H9 (cell line): ENCODE data around the gene MRPS5. TPM values are rescaled to one million over a fixed set of nuclear protein-coding genes. Genes with fewer than 3 reads are reported as not detected.

Experiments used
- DNase-seq: peaks from one replicate; pipeline ENCODE4 v3.0.0-alpha.2; 2017
- H2AFZ ChIP-seq: one replicate; pipeline ENCODE4 v1.6.1; 2013; ENCODE audit warnings: mild to moderate bottlenecking, low read length, control low read depth, moderate library complexity
- H2AK5ac ChIP-seq: 2 replicates; pipeline ENCODE4 v1.6.1; 2013; ENCODE audit warnings: low read length, control low read depth, mixed read lengths; ENCODE audit not compliant: insufficient read length
- H2BK120ac ChIP-seq: one replicate; pipeline ENCODE4 v1.6.1; 2013; ENCODE audit warnings: low read depth, mild to moderate bottlenecking, low read length, control low read depth, inconsistent platforms; ENCODE audit not compliant: poor library complexity, severe bottlenecking
- H2BK12ac ChIP-seq: 2 replicates; pipeline ENCODE4 v1.6.1; 2013; ENCODE audit warnings: low read length, control low read depth, mixed read lengths, low read depth; ENCODE audit not compliant: insufficient read length
- H2BK15ac ChIP-seq: 2 replicates; pipeline ENCODE4 v1.6.1; 2013; ENCODE audit warnings: low read depth, low read length, control low read depth
- H2BK20ac ChIP-seq: one replicate; pipeline ENCODE4 v1.6.1; 2013; ENCODE audit warnings: low read depth, mild to moderate bottlenecking, low read length, control low read depth, inconsistent platforms; ENCODE audit not compliant: poor library complexity, severe bottlenecking
- H2BK5ac ChIP-seq: 2 replicates; pipeline ENCODE4 v1.6.1; 2013; ENCODE audit warnings: low read length, control low read depth, mixed read lengths; ENCODE audit not compliant: insufficient read length
- H3K14ac ChIP-seq: 2 replicates; pipeline ENCODE4 v1.6.1; 2013; ENCODE audit warnings: low read length, control low read depth; ENCODE audit not compliant: insufficient read depth
- H3K18ac ChIP-seq: 2 replicates; pipeline ENCODE4 v1.6.1; 2013; ENCODE audit warnings: low read depth, mild to moderate bottlenecking, mixed read lengths, low read length, control low read depth; ENCODE audit not compliant: insufficient read length
- H3K23ac ChIP-seq: 2 replicates; pipeline ENCODE4 v1.6.1; 2013; ENCODE audit warnings: low read length, control low read depth, mixed read lengths, low read depth; ENCODE audit not compliant: insufficient read length
- H3K23me2 ChIP-seq: 2 replicates; pipeline ENCODE4 v1.6.1; 2013; ENCODE audit warnings: low read depth, mild to moderate bottlenecking, mixed read lengths, low read length, control low read depth; ENCODE audit not compliant: insufficient read length, poor library complexity, severe bottlenecking
- H3K27ac ChIP-seq: 2 replicates; pipeline ENCODE4 v1.5.1; 2013; ENCODE audit warnings: low read length, control low read depth, mixed read lengths, low read depth; ENCODE audit not compliant: insufficient read length
- H3K27me3 ChIP-seq: 2 replicates; pipeline ENCODE4 v1.6.1; 2013; ENCODE audit warnings: low read length, control low read depth, inconsistent platforms; ENCODE audit not compliant: insufficient read depth
- H3K4ac ChIP-seq: 2 replicates; pipeline ENCODE4 v1.6.1; 2013; ENCODE audit warnings: low read depth, mild to moderate bottlenecking, control low read depth, inconsistent platforms, low read length, moderate library complexity
- H3K4me1 ChIP-seq: 2 replicates; pipeline ENCODE4 v1.6.1; 2013; ENCODE audit warnings: low read length, control low read depth, inconsistent platforms; ENCODE audit not compliant: insufficient read depth
- H3K4me2 ChIP-seq: 2 replicates; pipeline ENCODE4 v1.6.1; 2013; ENCODE audit warnings: low read length, control low read depth, mixed read lengths; ENCODE audit not compliant: insufficient read length, insufficient read depth
- H3K56ac ChIP-seq: 2 replicates; pipeline ENCODE4 v1.6.1; 2013; ENCODE audit warnings: low read depth, mild to moderate bottlenecking, mixed read lengths, low read length, control low read depth; ENCODE audit not compliant: insufficient read length
- H3K79me1 ChIP-seq: 2 replicates; pipeline ENCODE4 v1.6.1; 2013; ENCODE audit warnings: low read depth, mild to moderate bottlenecking, moderate library complexity, low read length, control low read depth, inconsistent platforms; ENCODE audit not compliant: insufficient read depth, poor library complexity, severe bottlenecking
- H3K79me2 ChIP-seq: 2 replicates; pipeline ENCODE4 v1.6.1; 2013; ENCODE audit warnings: low read length, control low read depth, inconsistent platforms; ENCODE audit not compliant: insufficient read depth
- H3K9ac ChIP-seq: 2 replicates; pipeline ENCODE4 v1.6.1; 2013; ENCODE audit warnings: low read length, control low read depth, mixed read lengths; ENCODE audit not compliant: insufficient read length; ENCODE audit errors: extremely low read depth
- H3K9me3 ChIP-seq: one replicate; pipeline ENCODE4 v1.6.1; 2013; ENCODE audit warnings: low read depth, low read length, inconsistent platforms; ENCODE audit not compliant: control insufficient read depth
- H3T11ph ChIP-seq: one replicate; pipeline ENCODE4 v1.6.1; 2013; ENCODE audit warnings: mild to moderate bottlenecking, low read length, control low read depth, inconsistent platforms
- H4K20me1 ChIP-seq: one replicate; pipeline ENCODE4 v1.6.1; 2013; ENCODE audit not compliant: control insufficient read depth, insufficient read length, insufficient read depth
- H4K5ac ChIP-seq: 2 replicates; pipeline ENCODE4 v1.6.1; 2013; ENCODE audit warnings: low read depth, mild to moderate bottlenecking, mixed read lengths, low read length, control low read depth; ENCODE audit not compliant: insufficient read length
- H4K8ac ChIP-seq: replicated peaks from 2 replicates; pipeline ENCODE4 v1.6.1; 2013; ENCODE audit warnings: low read length, control low read depth, mixed read lengths, low read depth; ENCODE audit not compliant: insufficient read length
- H4K91ac ChIP-seq: 2 replicates; pipeline ENCODE4 v1.6.1; 2013; ENCODE audit warnings: low read depth, mild to moderate bottlenecking, moderate library complexity, mixed read lengths, low read length, control low read depth; ENCODE audit not compliant: insufficient read length
- H3K27ac Mint-ChIP-seq, 3 experiments: 2 replicates in 2 of 3; 3 replicates in 1 of 3; pipeline ENCODE4 v1.8.0; 2020 to 2021; ENCODE audit warnings: mixed read lengths in 3 of 3, mild to moderate bottlenecking in 1 of 3, moderate library complexity in 1 of 3
- H3K27me3 Mint-ChIP-seq: 2 replicates; pipeline ENCODE4 v1.8.0; 2021; ENCODE audit warnings: low read depth, mild to moderate bottlenecking, moderate library complexity, mixed read lengths
- H3K36me3 Mint-ChIP-seq, 3 experiments: 2 replicates in 2 of 3; 3 replicates in 1 of 3; pipeline ENCODE4 v1.8.0; 2020 to 2021; ENCODE audit warnings: low read depth in 3 of 3, mixed read lengths in 3 of 3; ENCODE audit not compliant: insufficient read depth in 1 of 3
- H3K4me1 Mint-ChIP-seq, 2 experiments: 2 replicates each; pipeline ENCODE4 v1.8.0; 2020; ENCODE audit warnings: mixed read lengths in 2 of 2
- H3K4me3 Mint-ChIP-seq, 2 experiments: 2 replicates in 1 of 2; 3 replicates in 1 of 2; pipeline ENCODE4 v1.8.0; 2020 to 2021; ENCODE audit warnings: mild to moderate bottlenecking in 2 of 2, mixed read lengths in 2 of 2, moderate library complexity in 1 of 2
- H3K9me3 Mint-ChIP-seq, 2 experiments: 2 replicates in 1 of 2; 3 replicates in 1 of 2; pipeline ENCODE4 v1.8.0; 2020; ENCODE audit warnings: mild to moderate bottlenecking in 2 of 2, mixed read lengths in 2 of 2, moderate library complexity in 1 of 2
- CTCF ChIP-seq: fragments of 200-600 bp; sonication (generic); conservative IDR thresholded peaks from 3 replicates; pipeline ENCODE4 v1.8.0; 2021; ENCODE audit warnings: antibody characterized with exemption, mild to moderate bottlenecking
- WGBS: extraction: QIAGEN DNeasy Blood & Tissue Kit; methylation state at CpG from one replicate; pipeline ENCODE4 v1.1.7; 2013; ENCODE audit warnings: missing lambda C conversion rate, low lambda C conversion rate, mixed read lengths; ENCODE audit not compliant: insufficient read length; ENCODE audit errors: extremely low coverage; 5-methylcytosine and 5-hydroxymethylcytosine counted together
- total RNA-seq: library from RNA; stranded (reverse); gene quantifications from 2 replicates; pipeline ENCODE4 v1.2.1, GENCODE V29; 2021

Gene MRPS5
- total RNA-seq, 1 experiment from 2014 or later, result 50.9 TPM

- no peak overlapping the region for H3K18ac ChIP-seq
- H3K79me1 ChIP-seq, result no peaks in the 10 kb centered on the region
- no peak overlapping the region for H4K8ac ChIP-seq
- Mint-ChIP-seq H3K36me3 (no peaks in the 10 kb centered on the region), H3K27ac (no peak overlapping the region), H3K4me3 (no peak overlapping the region), H3K4me1 (peaks cover 20 to 28% of the 10 kb centered on the region in 2 experiments), H3K27me3 (peaks cover 32% of the 10 kb centered on the region), H3K9me3 (peaks cover 3 to 4% of the 10 kb centered on the region in 2 experiments)
- H2AK5ac ChIP-seq, result no peak overlapping the region
- H3K23me2 ChIP-seq, result peaks cover 8% of the 10 kb centered on the region
- H2BK120ac ChIP-seq, result no peak overlapping the region
- H3K79me2 ChIP-seq, result no peaks in the 10 kb centered on the region
- H2BK12ac ChIP-seq, result no peak overlapping the region
- no peak overlapping the region for H4K5ac ChIP-seq
- no peak overlapping the region for H3K4ac ChIP-seq
- H3K56ac ChIP-seq, result no peak overlapping the region
- H3K27me3 ChIP-seq, result no peaks in the 10 kb centered on the region
- TF ChIP-seq CTCF, result no peak
- no peak overlapping the region for H2BK15ac ChIP-seq
- no peak for DNase-seq
- peaks cover 3% of the 10 kb centered on the region; the same call in 1 of the 2 replicates for H3K4me1 ChIP-seq
- H3T11ph ChIP-seq, result no peak overlapping the region
- H2AFZ ChIP-seq, result no peak overlapping the region
- no CpG with 5 or more reads among the region's 10 CpGs for WGBS
- H3K9ac ChIP-seq, result no peak overlapping the region
- no peak overlapping the region for H2BK20ac ChIP-seq
- H3K14ac ChIP-seq, result no peak overlapping the region
- no peaks in the 10 kb centered on the region for H4K20me1 ChIP-seq
- no peak overlapping the region for H2BK5ac ChIP-seq
- no peak overlapping the region for H3K4me2 ChIP-seq
- no peak overlapping the region for H3K27ac ChIP-seq
- no peaks in the 10 kb centered on the region for H3K9me3 ChIP-seq
- no peak overlapping the region for H3K23ac ChIP-seq
- H4K91ac ChIP-seq, result no peak overlapping the region
Measured at GRCh38 chr2:95077861-95078603, 43.6 kb downstream of the MRPS5 start.
